ENCODE results near the gene RAB44.
A peak's percentile ranks its signal among the peaks of the same experiment; 100 is the strongest.

RAB44 gene

GRCh38 chr6:36670271-36670670 lies 27.4 kb upstream of the RAB44 start:
- no peak for DNase-seq

- DNase-seq: no peak
These were observed 25.8 kb upstream of the RAB44 start for GRCh38 chr6:36671687-36672375.

- DNase-seq: no peak
These were observed 23.7 kb upstream of the RAB44 start for GRCh38 chr6:36673882-36674281.

GRCh38 chr6:36674942-36675341 lies 22.7 kb upstream of the RAB44 start:
- no peak for DNase-seq

- DNase-seq: no peak
These were observed 21.2 kb upstream of the RAB44 start for GRCh38 chr6:36676141-36677058.

- DNase-seq: no peak
These were observed 20.4 kb upstream of the RAB44 start for GRCh38 chr6:36677059-36677749.

- no peak for DNase-seq
These were observed 19.7 kb upstream of the RAB44 start for GRCh38 chr6:36677753-36678487.

- DNase-seq: peak; percentile 40
These were observed 19.1 kb upstream of the RAB44 start, which contains the start of gene CDKN1A for GRCh38 chr6:36678488-36679042. Gene CDKN1A (plus strand): TSS chr6:36678714. CDS start chr6:36684102, 5,388 bp downstream.

GRCh38 chr6:36679043-36679833 lies 18.4 kb upstream of the RAB44 start:
- no peak for DNase-seq

GRCh38 chr6:36682328-36683144 lies 15.1 kb upstream of the RAB44 start:
- peak; percentile 76 for DNase-seq

- DNase-seq: no peak
These were observed 14.4 kb upstream of the RAB44 start for GRCh38 chr6:36683145-36683655.

GRCh38 chr6:36683656-36684446 lies 13.8 kb upstream of the RAB44 start:
- no peak for DNase-seq

- no peak for DNase-seq
These were observed 13.2 kb upstream of the RAB44 start for GRCh38 chr6:36684447-36684812.

GRCh38 chr6:36685166-36685924 lies 12.3 kb upstream of the RAB44 start:
- no peak for DNase-seq

- no peak for DNase-seq
These were observed 11.5 kb upstream of the RAB44 start for GRCh38 chr6:36685926-36686667.

GRCh38 chr6:36686668-36687513 lies 10.7 kb upstream of the RAB44 start:
- no peak for DNase-seq
